NCI-H1092 treated with DMSO at 0.1 percent for 48 hours (cell line): ENCODE results near the gene CHN2.
"Not testable (repeated sequence)": the region's sequence is repeated elsewhere in the genome, so short reads cannot be mapped to it uniquely, and the experiment has no call there.

Experiments used
- DNase-seq: peaks from one replicate; lab custom pipeline; 2025; lab: John Stamatoyannopoulos, UW

CHN2 gene

GRCh38 chr7:29256693-29257002 lies 62.1 kb downstream of the CHN2 start:
- DNase-seq: no peak

DNA sequence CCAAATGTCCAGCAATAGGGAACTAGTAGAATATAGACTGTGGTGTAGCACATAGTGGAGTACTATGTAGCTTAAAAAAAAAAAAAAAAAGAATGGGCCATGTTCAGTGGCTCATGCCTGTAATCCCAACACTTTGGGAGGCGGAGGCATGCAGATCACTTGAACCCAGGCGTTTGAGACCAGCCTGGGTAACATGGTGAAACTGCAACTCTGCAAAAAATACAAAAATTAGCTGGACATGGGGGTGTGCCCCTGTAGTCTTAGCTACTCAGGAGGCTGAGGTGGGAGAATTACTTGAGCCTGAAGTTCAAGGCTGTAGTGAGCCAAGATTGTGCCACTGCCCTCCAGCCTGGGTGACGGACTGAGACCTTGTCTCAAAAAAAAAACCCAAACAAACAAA lies 64.4 kb downstream of the CHN2 start:
- no peak for DNase-seq

DNA sequence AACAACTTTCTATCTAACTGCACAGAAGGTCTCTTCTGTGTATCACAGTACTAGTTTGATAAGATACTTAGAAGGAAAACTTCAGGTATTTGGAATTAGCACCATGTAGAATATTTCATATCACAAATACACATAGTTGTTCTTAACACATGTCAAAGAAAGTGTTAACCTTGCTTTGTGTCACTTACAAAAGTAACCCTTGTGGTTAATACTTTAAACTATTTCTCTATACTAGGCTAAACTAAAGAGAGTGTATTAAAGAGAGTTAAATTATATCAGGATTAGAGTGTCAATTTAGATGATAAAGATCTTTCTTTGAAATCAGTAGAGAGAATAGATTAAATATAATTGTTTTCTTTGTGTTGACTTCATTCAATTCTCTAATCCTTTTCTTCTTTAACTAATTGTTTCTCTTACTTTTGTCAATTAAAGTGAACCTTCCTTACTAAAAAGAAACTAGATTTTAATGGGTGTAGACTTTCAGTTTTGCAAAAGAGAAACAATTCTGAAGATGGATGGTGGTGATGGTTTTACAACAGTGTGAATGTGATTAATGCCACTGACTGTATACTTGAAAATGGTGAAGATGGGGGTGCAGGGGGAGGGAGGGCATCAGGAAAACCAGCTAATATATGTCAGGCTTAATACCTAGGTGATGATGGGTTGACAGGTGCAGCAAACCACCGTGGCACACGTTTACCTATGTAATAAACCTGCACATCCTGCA lies 67.8 kb downstream of the CHN2 start:
- DNase-seq: no peak

- DNase-seq: not testable (repeated sequence)
These were observed 69.1 kb downstream of the CHN2 start for GRCh38 chr7:29263601-29264207.

DNA sequence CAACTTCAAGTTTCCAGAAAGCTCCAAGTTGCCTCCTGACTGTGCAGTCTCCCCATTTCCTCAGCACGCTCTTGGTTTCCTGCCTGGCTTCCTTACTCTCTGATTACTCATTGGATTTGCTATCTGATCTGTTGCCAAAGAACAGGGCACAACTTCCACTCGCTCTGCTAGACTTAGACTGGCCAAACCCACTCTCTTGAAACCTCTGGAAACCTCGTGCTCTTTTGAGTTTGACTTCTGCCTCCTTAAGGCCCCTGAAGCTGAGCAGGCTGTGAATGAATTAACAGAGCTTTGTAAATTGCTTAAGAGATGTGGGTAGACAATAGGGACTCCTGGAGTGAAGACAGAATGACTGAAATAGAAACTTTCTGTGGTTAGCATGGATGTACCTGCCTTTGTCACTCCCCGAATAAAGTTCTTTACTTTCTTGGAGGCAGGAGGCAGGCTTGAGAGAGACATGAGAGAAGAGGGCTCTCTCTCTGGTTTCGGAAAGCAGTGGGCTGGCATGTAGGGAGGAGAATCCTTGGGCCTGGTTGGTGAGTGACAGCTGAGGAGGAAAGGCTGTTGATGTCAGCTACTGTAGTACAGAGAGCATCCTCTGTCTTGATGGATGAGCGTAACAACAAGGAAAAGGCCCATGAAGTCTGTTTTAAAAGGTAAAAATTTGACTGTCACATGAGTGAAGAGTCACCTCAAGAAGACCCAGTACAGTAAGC lies 70.8 kb downstream of the CHN2 start:
- DNase-seq: no peak

DNA sequence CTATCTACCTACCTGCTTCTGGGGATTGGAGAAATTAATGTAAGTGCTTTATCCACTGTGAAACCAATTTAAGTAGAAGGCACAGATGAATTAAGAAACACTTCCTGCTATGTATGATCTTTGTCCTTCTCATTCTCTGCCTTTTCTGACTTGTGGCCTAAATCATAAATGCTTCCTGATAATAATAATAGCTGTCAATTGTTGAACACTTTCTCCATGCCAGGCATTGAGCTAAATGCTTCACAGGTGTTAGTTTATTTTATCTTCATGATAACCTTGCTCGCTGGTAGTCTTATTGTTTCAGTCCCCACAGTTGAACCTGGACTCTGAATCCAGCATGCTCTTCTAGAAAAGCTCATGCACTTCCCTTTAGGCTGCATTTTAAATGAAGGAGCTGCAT lies 75.4 kb downstream of the CHN2 start:
- DNase-seq: no peak

GRCh38 chr7:29270594-29271318 lies 76.2 kb downstream of the CHN2 start:
- DNase-seq: no peak

DNA sequence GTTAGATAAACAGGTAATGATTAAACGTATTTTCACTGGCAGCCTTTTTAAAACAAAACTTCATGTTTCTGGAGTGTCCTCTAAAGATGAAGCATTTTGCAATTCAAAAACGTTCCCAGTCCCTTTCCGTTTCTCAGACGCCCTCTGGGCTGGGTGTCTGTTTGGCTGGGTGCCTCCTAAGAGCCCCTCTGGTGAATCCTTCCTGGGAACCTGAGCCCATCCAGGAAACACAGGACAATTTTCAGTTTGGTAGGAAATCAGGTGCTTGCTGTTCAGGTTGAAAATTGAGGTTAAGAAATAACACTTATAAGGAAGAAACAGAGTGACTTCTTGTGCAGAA lies 76.7 kb downstream of the CHN2 start:
- no peak for DNase-seq

- DNase-seq: no peak
These were observed 77.5 kb downstream of the CHN2 start for GRCh38 chr7:29272057-29272456.

GRCh38 chr7:29274146-29275017 lies 79.8 kb downstream of the CHN2 start:
- peak; percentile 72 for DNase-seq

- DNase-seq: no peak
These were observed 80.4 kb downstream of the CHN2 start for GRCh38 chr7:29275018-29275318.

DNA sequence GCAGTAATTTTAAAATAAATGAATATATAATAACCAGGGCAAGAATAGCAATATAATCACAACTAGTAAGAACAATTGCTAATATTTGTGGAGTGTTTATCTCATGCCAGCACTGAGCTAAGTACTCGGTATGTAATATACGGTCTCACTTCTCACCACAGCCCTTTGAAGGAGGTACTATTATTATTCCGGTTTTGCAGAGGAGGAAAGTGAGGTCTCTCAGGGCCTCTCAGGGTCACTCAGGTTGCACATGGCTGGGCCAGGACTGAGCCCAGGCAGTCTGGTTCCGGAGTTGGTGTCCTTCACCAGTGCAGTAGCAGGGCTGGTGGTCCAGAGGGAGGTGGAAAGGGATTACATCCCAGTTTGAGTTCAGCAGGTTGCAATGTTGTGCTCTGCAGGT lies 80.9 kb downstream of the CHN2 start:
- no peak for DNase-seq

DNA sequence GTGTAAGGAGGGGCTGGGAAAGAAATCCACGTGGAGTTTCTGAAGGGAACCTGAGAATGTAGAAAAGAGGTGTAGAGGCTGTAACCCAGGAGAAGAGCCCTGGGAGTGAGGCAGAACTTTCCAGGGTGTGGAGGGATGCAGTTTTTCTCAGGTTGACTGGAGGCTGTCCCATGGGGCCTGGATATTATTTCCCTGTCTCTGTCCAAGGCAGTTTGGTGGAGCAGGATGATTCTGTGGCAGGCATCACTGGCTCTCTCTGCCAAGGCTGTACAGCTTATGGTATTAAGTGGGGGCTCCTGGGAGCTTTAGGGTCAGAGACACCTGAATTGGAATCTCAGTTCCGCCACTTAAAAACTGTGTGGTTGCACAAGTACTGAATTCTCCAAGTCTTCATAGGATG lies 81.6 kb downstream of the CHN2 start:
- DNase-seq: no peak

GRCh38 chr7:29276806-29277205 lies 82.2 kb downstream of the CHN2 start:
- DNase-seq: no peak

GRCh38 chr7:29277436-29278215 lies 83.1 kb downstream of the CHN2 start:
- DNase-seq: no peak

DNA sequence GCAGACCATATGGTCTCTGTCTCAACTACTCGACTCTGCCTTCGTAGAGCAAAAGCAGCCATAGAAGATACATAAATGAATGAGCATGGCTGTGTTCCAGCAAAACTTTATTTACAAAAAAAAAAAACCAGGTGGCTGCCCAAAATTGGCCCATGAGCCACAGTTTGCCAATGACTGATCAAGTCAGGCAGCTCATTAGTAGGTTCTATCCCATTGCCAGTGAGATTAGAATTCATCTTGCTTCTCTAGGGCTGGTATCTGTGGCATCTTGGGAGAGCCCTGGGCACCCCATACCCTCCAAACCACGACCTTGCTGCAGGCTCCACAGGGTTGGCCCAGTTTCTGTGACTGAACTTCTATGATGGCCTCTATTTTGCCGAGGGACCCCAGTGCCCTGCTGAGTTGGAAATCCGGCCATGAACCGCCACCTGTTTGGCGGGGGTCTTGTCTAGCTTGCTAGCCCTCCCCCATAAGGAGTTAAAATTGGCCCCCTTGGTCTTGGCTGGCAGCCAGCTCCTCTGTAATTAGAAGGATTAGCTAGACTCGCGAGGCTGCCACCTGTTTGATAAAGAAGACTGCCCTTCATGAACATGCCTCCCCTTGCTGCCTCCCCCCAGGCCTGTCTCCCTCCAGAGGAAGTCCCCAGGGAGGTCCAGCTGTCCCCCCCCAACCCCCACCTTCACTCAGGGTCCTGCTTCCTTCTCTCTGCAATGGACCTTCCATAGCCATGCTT lies 83.9 kb downstream of the CHN2 start:
- DNase-seq: peak; percentile 86

DNA sequence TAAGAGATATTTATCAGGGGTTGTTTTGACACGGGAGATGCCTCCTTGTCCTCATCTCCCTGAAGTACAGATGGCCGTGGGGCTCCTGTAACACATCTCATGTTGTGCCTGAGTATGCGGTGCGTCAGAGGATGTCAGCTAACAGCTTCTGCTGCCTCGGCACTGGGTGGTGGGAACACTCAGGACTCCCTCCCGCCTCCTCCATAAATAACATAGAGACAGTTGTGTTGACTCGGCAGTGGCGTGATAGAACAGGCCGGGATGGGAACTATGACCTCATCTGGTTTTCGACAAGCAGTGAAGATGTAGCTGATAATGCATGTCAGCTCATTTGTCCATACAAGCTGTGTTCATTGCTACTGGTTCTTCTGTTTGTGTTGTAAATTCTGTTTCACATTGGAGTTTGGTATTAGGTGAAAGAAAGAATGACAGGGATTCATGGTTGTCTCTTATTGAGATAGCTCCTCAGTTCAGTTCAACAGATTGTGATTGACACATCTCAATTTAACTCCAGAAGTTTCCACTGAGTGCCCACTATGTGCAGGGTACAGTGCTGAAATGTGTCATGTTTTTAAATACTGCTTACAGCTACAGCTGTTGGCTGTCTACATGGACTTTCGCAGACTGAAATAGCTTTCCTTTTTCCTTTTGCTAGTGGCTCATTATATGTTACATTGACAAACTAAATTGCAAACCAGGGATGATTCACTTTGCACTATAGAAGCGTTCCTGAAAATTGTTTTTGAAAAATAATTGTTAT lies 87.4 kb downstream of the CHN2 start:
- peak; percentile 79 for DNase-seq

GRCh38 chr7:29282819-29283414 lies 88.3 kb downstream of the CHN2 start:
- peak; percentile 86 for DNase-seq

- no peak for DNase-seq
These were observed 90.3 kb downstream of the CHN2 start for GRCh38 chr7:29284696-29285443.
